K562 (cell line): ENCODE results near the gene NTRK1. TPM values are rescaled to one million over a fixed set of nuclear protein-coding genes. Genes with fewer than 3 reads are reported as not detected.
A peak's percentile ranks its signal among the peaks of the same experiment; 100 is the strongest.

ENCODE experiments used
- CTCFL ChIP-seq: IDR thresholded peaks from 2 replicates; pipeline ENCODE4 v1.6.1; 2011; ENCODE audit warnings: borderline replicate concordance, low read depth, mild to moderate bottlenecking, moderate library complexity, low read length; ENCODE audit not compliant: insufficient read depth, poor library complexity, severe bottlenecking
- EP400 ChIP-seq: fragments of 450-650 bp; IDR thresholded peaks from 2 replicates; pipeline ENCODE4 v1.6.1; 2017; ENCODE audit warnings: antibody characterized with exemption, mild to moderate bottlenecking, moderate library complexity
- FOXA1 ChIP-seq: fragments of 450-650 bp; IDR thresholded peaks from 2 replicates; pipeline ENCODE4 v1.6.1; 2016; ENCODE audit warnings: mild to moderate bottlenecking, borderline replicate concordance
- FOXJ2 ChIP-seq: fragments of 200-800 bp; sonication (Bioruptor generic); IDR thresholded peaks from 2 replicates; pipeline ENCODE4 v1.6.1; 2016; ENCODE audit warnings: missing genetic modification characterization, missing compliant biosample characterization
- FOXO4 ChIP-seq: fragments of 450-650 bp; formaldehyde crosslinking; IDR thresholded peaks from 2 replicates; pipeline ENCODE4 v1.4.0; 2020; ENCODE audit warnings: mild to moderate bottlenecking, moderate library complexity
- FUS ChIP-seq: fragments of 200-400 bp; formaldehyde crosslinking; optimal IDR thresholded peaks from 2 replicates; pipeline ENCODE3; 2017; ENCODE audit warnings: low read depth, low read length
- GATA2 ChIP-seq: sonication (generic); formaldehyde crosslinking; IDR thresholded peaks from 2 replicates; pipeline ENCODE4 v1.4.0; 2020; ENCODE audit warnings: mild to moderate bottlenecking, missing genetic modification reagents
- KAT2B ChIP-seq: IDR thresholded peaks from one replicate; pipeline ENCODE4 v1.6.1; 2012; ENCODE audit warnings: low read depth, mild to moderate bottlenecking, control low read depth, inconsistent platforms, low read length, moderate library complexity
- KAT7 ChIP-seq: sonication (generic); formaldehyde crosslinking; IDR thresholded peaks from 2 replicates; pipeline ENCODE4 v1.8.0; 2022; ENCODE audit warnings: missing genetic modification reagents, mild to moderate bottlenecking, borderline replicate concordance
- KDM5B ChIP-seq: fragments of 200-600 bp; sonication (generic); IDR thresholded peaks from 2 replicates; pipeline ENCODE4 v1.6.1; 2012; ENCODE audit warnings: low read depth, mild to moderate bottlenecking, moderate library complexity, low read length, control low read depth, inconsistent platforms; ENCODE audit not compliant: insufficient replicate concordance
- MNT ChIP-seq, 2 experiments: fragments of 450-650 bp; conservative IDR thresholded peaks; 2 replicates each; pipeline ENCODE4 v1.6.1; 2017; ENCODE audit warnings: mild to moderate bottlenecking in 2 of 2, moderate library complexity in 2 of 2
- NCOA6 ChIP-seq: fragments of 450-650 bp; IDR thresholded peaks from 2 replicates; pipeline ENCODE4 v1.6.1; 2017; ENCODE audit warnings: mild to moderate bottlenecking
- NR2C2 ChIP-seq, 2 experiments: fragments of 200-800 bp in 1 of 2; sonication (Bioruptor generic) in 1 of 2; sonication (generic) in 1 of 2; formaldehyde crosslinking in 1 of 2; IDR thresholded peaks; 2 replicates each; pipeline versions ENCODE4 v1.6.1 to v1.8.0; 2016 to 2022; ENCODE audit warnings: mild to moderate bottlenecking in 1 of 2, missing compliant biosample characterization in 1 of 2, missing genetic modification characterization in 1 of 2, missing genetic modification reagents in 1 of 2
- PRMT5 ChIP-seq: sonication (generic); formaldehyde crosslinking; IDR thresholded peaks from 2 replicates; pipeline ENCODE4 v1.5.0; 2020; ENCODE audit warnings: missing genetic modification reagents
- SMAD1 ChIP-seq: fragments of 150-350 bp; IDR thresholded peaks from 2 replicates; pipeline ENCODE4 v1.6.1; 2014; ENCODE audit warnings: low read length, low read depth; ENCODE audit not compliant: partially characterized antibody
- SMARCE1 ChIP-seq: fragments of 450-650 bp; IDR thresholded peaks from 2 replicates; pipeline ENCODE4 v1.7.1; 2016; ENCODE audit warnings: mild to moderate bottlenecking
- TEAD1 ChIP-seq, 2 experiments: fragments of 450-650 bp in 1 of 2; sonication (generic) in 1 of 2; formaldehyde crosslinking; IDR thresholded peaks; 2 replicates each; pipeline versions ENCODE4 v1.4.0 to v1.8.0; 2020 to 2022; ENCODE audit warnings: mild to moderate bottlenecking in 2 of 2, missing genetic modification reagents in 1 of 2
- ZFP36 ChIP-seq: fragments of 150-350 bp; IDR thresholded peaks from 2 replicates; pipeline ENCODE4 v1.6.1; 2018; ENCODE audit warnings: low read length, low read depth; ENCODE audit not compliant: partially characterized antibody
- ZNF165 ChIP-seq: fragments of 250-450 bp; sonication (Bioruptor Pico); IDR thresholded peaks from 2 replicates; pipeline ENCODE4 v1.4.0; 2020; ENCODE audit warnings: borderline replicate concordance
- ZNF561 ChIP-seq: fragments of 450-650 bp; formaldehyde crosslinking; conservative IDR thresholded peaks from 2 replicates; pipeline ENCODE4 v1.4.0; 2020; ENCODE audit warnings: mild to moderate bottlenecking, moderate library complexity
- ZNF655 ChIP-seq: fragments of 250-450 bp; sonication (Bioruptor Pico); IDR thresholded peaks from 2 replicates; pipeline ENCODE4 v1.5.0; 2021
- polyA plus RNA-seq, 8 experiments: library from polyadenylated mRNA; depleted of rRNA in 4 of 8; stranded (reverse) in 5 of 8; unstranded in 3 of 8; fragments of >200 nt; fragmentation: Nextera tagmentation in 2 of 8; fragmentation: Illumina TruSeq in 1 of 8; extraction: Ambion mirVana in 2 of 8; extraction: Trizol in 1 of 8; gene quantifications; 2 replicates each; pipeline versions ENCODE4 v1.2.1 to v1.2.3, GENCODE V29; 2011 to 2014; ENCODE audit warnings: inconsistent platforms in 1 of 8, missing spikeins in 1 of 8
- total RNA-seq, 7 experiments: library from RNA; depleted of rRNA in 6 of 7; stranded (reverse); fragments of >200 nt in 6 of 7; fragmentation: Illumina TruSeq in 2 of 7; extraction: Trizol in 2 of 7; gene quantifications; 2 replicates each; pipeline versions ENCODE4 v1.2.1 to v1.2.3, GENCODE V29; 2011 to 2021; ENCODE audit warnings: low replicate concordance in 1 of 7

Gene NTRK1
- total and polyA plus RNA-seq, 9 of the 15 experiments (the other 6 are each of a cell fraction or from before 2014, with no cell fraction given): 0.46 to 30.0 (median 7.9) TPM

DNA sequence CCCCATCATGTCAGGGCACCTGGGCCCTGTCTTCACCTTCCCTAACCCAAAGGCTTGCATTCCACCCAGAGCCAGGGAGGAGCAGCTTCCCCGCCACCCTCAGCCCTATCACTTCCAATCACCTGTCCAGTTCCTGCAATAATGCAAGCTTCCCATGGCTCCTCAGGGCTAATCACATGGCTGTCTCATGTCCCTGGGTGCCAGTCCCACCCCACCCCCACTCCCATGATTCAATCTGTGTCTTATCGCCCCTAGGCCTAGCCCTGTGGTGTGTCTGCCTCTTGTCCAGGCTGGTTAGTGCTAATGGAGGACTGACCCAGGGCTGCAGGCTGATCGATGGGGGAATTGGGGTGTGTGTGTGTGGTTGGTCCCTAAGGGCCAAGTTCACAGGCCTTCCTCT is 21.9 kb downstream of the NTRK1 start (continued):
- no peak for TF ChIP-seq CTCFL
- TF ChIP-seq FOXO4 (CRISPR knock-in tag): no peak
- no peak for TF ChIP-seq ZNF655 (CRISPR knock-in tag)
- TF ChIP-seq ZFP36: no peak
- TF ChIP-seq FOXJ2: no peak
- TF ChIP-seq ZNF561: no peak
- TF ChIP-seq TEAD1 (CRISPR knock-in tag; IDR thresholded peaks at IDR 0.05): 0 out of 4 replicates have a peak, but pooled peaks of 1 of the 2 experiments have one; percentile 45
- no peak for TF ChIP-seq KAT2B
- no peak for TF ChIP-seq KAT7 (CRISPR knock-in tag)
- TF ChIP-seq SMAD1: no peak
- TF ChIP-seq NCOA6: no peak
- peak; percentile 58 for TF ChIP-seq GATA2 (CRISPR knock-in tag)
- TF ChIP-seq MNT (conservative IDR thresholded peaks at IDR 0.05): no peak; a peak in 1 of 4 replicates
- TF ChIP-seq ZNF165 (CRISPR knock-in tag): no peak
- no peak for TF ChIP-seq FOXA1
- TF ChIP-seq EP400: no peak
- TF ChIP-seq SMARCE1: no peak
- no peak for TF ChIP-seq FUS
- TF ChIP-seq KDM5B: no peak
- TF ChIP-seq NR2C2 (CRISPR knock-in tag; IDR thresholded peaks at IDR 0.05): 0 out of 2 replicates have a peak, but pooled peaks have one; percentile 1
- no peak for TF ChIP-seq NR2C2 (tag; IDR thresholded peaks at IDR 0.05)
- no peak for TF ChIP-seq PRMT5
